Measurements from ENCODE around the gene HTD2. TPM values are rescaled to one million over a fixed set of nuclear protein-coding genes. Genes with fewer than 3 reads are reported as not detected.

HTD2 gene
- total and polyA plus RNA-seq, 2 of the 4 experiments (the other 2 are of a cell fraction) = 6.4 to 13.3 TPM

GRCh38 chr3:58361866-58362265 is 55.5 kb downstream of the HTD2 start:
- H3K27me3 ChIP-seq (ENCODE audit: control insufficient read depth, insufficient read depth, low read length) = no peaks in the 10 kb centered on the region
- ATAC-seq (ENCODE audit: low read depth) = no peak
- H2AK9ac ChIP-seq (replicated peaks; ENCODE audit: low read depth, low read length, poor library complexity) = no peak overlapping the region
- no peak overlapping the region for H3K56ac ChIP-seq (ENCODE audit: extremely low read depth, insufficient read depth, low read length)
- H3K4ac ChIP-seq (ENCODE audit: low read depth, low read length) = no peak overlapping the region
- BruUV-seq (replicated peaks) = no TSS peak
- H3K14ac ChIP-seq (replicated peaks; ENCODE audit: low read depth, low read length) = no peak overlapping the region
- ChIA-PET CTCF (no interaction called here), POLR2A (ENCODE audit: unreplicated experiment) (no interaction called here)
- peaks cover 14% of the 10 kb centered on the region; the same call in 1 of the 2 replicates for H4K20me1 ChIP-seq (ENCODE audit: insufficient read depth, low read length)
- no peak overlapping the region for H2AFZ ChIP-seq (replicated peaks; ENCODE audit: low read length, poor library complexity)
- no peak overlapping the region for H4K91ac ChIP-seq (ENCODE audit: insufficient read depth, low read depth, low read length)
- no peak overlapping the region for H3K18ac ChIP-seq (ENCODE audit: low read depth, low read length)
- no peak overlapping the region for H3K4me2 ChIP-seq (ENCODE audit: low read depth, low read length)
- no peak overlapping the region for H3K9ac ChIP-seq (ENCODE audit: low read depth, low read length)
- H3K4me1 ChIP-seq (ENCODE audit: control insufficient read depth, insufficient read depth, low read length) = peaks cover 7% of the 10 kb centered on the region
- no peak overlapping the region for H3K4me3 ChIP-seq (ENCODE audit: insufficient read depth, low read depth, low read length)
- no peak overlapping the region for H2AK5ac ChIP-seq (ENCODE audit: low read depth, low read length)
- H4K8ac ChIP-seq (ENCODE audit: low read depth in 2 of 2, low read length in 2 of 2) = no peak overlapping the region
- H4K5ac ChIP-seq (ENCODE audit: low read depth, low read length) = no peak overlapping the region
- no peak overlapping the region for H2BK5ac ChIP-seq (ENCODE audit: low read depth, low read length, poor library complexity, severe bottlenecking)
- H3K9me1 ChIP-seq (ENCODE audit: insufficient read depth, low read length) = peaks cover 11% of the 10 kb centered on the region
- H3K79me1 ChIP-seq (ENCODE audit: low read depth in 1 of 2, low read length in 2 of 2) = peaks cover 16 to 39% of the 10 kb centered on the region in 2 experiments
- intact Hi-C loops (cut with micrococcal nuclease) = no loop called here
- no peak overlapping the region for H2BK120ac ChIP-seq (ENCODE audit: low read depth, low read length)
- H3K27ac ChIP-seq (ENCODE audit: insufficient read depth, low read length) = no peak overlapping the region
- in situ Hi-C loops (cut with MboI; ENCODE audit: low sequenced_read_pairs) = no loop called here
- H3K9me3 ChIP-seq (ENCODE audit: control insufficient read depth, insufficient read depth, low read length) = no peaks in the 10 kb centered on the region
- no peak for DNase-seq
- dilution Hi-C loops (cut with HindIII; ENCODE audit: low sequenced_read_pairs, unreplicated experiment) = no loop called here
- no peaks in the 10 kb centered on the region for H3K36me3 ChIP-seq (ENCODE audit: control insufficient read depth, insufficient read depth, low read length)
- H2BK15ac ChIP-seq (ENCODE audit: low read depth, low read length) = no peak overlapping the region
- H2BK20ac ChIP-seq (ENCODE audit: low read depth, low read length) = no peak overlapping the region
- TF ChIP-seq CTCF (conservative IDR thresholded peaks at IDR 0.05; ENCODE audit: low read depth, low read length) = no peak
- H3K23ac ChIP-seq (ENCODE audit: low read depth, low read length) = no peak overlapping the region

Data from IMR-90 (cell line).